GM12874 (cell line): ENCODE measurements around the gene GBX1.
A peak's percentile ranks its signal among the peaks of the same experiment; 100 is the strongest.

Experiments
- TF ChIP-seq, protein P1 (sequence below): IDR thresholded peaks from 2 replicates; pipeline ENCODE4 v1.5.1; 2011; ENCODE audit warnings: low read depth, mild to moderate bottlenecking, control low read depth, low read length, moderate library complexity; ENCODE audit not compliant: insufficient read depth

The GBX1 gene

DNA sequence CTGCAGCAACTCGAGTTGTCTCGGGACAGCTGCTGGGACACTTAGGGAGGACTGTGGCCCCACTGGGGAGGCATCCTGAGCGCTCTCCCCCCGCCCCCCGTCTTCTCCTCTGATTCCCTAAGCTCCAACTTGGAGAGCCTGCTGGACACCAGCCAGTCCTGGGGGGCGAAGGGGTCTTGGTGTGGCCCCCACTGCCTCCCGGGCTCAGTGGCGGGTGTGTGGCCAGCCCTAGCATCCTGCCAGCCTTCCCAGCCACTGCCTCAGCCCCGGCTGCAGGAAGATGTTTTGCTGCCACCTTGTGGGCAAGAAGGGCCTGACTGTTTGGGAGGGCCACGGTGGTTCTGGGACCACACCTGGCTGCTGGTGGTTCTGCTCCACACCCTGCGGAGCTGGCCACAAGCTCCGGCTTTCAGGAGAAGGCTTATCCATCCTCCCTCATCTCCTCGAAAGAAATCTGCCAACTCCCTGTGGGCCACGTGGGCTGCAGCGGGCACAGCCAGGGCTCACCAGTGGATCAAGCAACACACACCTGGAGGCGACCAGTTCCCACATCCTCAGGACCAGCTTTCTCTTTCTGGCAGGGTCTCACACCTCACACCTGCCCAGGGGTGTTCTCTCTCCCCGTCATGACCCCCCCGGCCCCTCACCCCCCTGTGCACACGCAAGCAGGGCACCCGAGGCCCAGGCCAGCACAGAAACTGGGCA, 56.4 kb downstream of the GBX1 start:
- TF ChIP-seq, protein P1, sequence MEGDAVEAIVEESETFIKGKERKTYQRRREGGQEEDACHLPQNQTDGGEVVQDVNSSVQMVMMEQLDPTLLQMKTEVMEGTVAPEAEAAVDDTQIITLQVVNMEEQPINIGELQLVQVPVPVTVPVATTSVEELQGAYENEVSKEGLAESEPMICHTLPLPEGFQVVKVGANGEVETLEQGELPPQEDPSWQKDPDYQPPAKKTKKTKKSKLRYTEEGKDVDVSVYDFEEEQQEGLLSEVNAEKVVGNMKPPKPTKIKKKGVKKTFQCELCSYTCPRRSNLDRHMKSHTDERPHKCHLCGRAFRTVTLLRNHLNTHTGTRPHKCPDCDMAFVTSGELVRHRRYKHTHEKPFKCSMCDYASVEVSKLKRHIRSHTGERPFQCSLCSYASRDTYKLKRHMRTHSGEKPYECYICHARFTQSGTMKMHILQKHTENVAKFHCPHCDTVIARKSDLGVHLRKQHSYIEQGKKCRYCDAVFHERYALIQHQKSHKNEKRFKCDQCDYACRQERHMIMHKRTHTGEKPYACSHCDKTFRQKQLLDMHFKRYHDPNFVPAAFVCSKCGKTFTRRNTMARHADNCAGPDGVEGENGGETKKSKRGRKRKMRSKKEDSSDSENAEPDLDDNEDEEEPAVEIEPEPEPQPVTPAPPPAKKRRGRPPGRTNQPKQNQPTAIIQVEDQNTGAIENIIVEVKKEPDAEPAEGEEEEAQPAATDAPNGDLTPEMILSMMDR: peak; percentile 88

DNA sequence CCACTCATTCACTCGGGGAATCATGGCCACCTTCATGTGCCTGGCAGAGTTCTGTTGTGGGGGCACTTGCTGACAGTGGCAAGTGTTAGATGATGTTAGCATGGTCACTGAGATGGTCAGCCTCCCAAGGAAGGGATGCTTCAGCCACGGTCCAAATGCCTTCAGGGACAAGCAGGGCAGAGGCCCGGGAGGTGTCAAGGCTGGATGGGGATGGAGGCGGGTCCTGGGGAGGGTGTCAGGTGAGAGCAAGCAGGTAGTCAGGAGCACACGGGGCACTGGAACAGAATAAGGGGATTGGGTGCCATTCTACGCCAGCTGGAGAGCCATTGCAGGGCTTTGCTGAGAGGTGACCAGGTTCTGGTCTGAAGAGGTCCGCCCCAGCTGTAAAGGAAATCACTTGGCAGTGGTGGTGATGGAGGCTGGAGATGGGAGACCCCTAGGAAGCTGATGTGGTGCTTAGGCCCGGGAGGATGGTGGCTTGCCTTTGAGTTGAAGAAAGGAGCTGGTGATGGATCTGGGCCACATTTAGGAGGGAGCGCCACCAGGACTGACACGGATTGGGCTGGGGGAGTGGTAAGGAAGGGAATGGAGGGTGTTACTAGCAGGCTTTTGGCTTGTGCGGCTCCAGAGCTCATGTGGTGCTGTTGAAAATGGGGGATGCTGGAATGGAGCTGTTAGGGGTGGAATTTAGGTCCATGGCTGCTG, 57.1 kb downstream of the GBX1 start:
- TF ChIP-seq, protein P1: no peak

DNA sequence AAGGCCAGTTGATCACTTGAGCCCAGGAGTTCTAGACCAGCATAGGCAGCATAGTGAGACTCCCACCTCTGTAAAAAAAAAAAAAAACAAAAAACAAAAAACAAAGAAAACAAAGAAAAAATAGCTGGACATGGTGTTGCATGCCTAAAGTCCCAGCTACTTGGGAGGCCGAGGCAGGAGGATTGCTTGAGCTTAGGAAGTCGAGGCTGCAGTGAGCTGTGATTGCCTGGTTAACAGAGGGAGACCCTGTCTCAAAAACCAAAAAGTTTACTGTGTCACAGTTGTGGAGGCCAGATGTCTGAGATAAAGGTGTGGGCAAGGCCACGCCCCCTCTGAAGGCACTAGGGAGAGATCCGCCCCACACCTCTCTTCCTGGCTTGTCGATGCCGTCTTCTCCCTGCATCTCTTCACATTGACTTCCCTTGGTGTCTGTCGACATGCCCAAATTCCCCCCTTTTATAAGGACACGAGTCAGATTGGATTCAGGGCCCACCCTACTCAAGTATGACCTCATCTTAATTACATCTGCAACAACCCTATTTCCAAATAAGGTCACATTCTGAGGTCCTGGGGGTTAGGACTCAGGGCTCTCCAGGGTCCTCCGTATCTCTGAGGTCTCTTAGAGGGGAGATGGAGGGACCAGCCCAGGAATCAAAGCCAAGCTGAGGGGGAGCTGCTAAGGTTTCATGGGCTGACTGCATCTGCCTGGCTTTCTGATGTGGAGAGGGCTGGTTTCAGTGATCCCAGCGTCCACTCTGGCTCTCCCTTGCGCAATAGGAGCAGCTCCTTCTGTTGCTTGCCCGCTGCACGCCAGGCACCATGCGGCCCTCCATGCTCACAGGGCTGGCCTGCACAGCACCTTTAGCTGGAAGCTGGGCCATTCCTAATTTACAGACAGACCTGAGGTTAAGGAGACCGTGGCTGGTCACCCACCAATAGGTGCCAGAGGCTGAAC, 58.1 kb downstream of the GBX1 start:
- TF ChIP-seq, protein P1: no peak

DNA sequence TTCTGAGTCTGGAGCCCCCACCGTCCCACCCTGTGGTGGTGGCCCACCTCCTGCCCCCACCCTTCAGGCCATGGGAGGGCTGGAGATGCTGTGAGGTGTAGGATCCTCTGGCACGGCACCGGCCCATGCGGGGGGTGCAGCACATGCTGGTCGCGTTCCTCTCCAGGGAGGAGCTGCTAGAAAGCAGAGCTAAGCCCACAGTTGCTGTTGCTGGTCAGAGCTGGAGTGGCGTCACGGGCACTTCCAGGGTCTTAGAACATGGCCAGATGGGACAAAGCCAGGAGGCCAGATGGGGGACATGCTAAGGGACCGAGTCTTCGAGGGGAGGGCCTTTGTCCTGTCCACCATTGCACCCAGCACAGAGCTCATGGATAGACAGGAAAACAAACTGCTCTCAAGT, 59.6 kb downstream of the GBX1 start:
- TF ChIP-seq, protein P1: no peak

DNA sequence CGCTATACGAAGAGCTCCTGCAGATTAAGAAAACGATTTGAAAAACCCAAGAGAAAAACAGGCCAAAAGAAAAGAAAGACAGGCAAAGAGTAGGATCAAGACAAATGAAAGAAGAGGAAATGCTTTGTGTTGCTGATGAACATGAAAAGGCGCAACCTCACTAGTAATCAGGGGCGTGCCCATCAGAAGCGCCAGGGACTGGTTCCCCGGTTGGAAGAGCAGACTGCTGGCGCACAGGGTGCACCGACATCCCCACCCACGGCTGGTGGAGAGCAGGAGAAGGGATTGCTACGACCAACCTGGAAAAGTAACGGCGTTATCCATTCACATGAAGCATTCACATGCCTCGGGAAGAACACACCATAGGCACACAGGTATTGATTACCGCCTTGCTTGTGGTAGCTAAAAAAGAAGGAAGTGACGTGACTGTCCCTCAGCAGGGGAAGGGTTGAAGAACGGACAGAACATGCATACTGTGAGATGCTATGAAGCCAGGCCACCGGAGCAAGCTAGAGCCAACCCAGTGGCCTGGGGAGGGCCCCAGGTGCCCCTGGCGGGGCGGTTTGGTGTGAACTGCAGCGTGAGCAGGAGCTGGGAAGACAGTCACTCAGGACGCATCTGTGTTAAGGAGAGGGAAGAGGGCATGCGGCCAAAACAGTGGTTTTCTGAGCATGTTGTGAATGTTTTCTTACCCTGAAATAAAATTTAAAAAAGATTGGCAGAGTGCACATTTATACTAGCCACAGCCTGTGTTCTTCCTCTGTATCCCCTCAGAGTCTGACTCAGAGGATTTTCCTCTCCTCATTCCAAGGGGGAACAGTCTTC, 62.9 kb downstream of the GBX1 start:
- TF ChIP-seq, protein P1: no peak

DNA sequence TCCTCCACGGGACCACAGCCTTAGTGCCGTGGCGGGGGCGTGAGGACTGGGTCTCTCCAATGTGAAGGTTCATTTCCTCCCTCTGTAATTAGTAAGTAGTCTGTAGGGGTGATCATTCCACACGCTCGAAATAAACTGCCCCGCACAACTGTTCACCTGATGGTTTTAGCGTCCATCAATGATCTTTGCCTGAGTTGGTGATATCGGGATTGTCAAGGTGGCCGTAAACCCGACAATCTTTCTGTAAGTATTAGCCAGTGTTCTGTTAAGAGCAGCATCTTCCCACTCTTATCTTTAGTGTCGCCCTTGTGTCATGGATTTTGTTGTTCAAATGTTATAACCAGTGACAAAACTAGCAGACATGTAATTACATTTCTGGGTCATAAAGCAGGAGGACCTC, 63.5 kb downstream of the GBX1 start:
- TF ChIP-seq, protein P1: no peak
